ENCODE results near the gene TRANK1.
A peak's percentile ranks its signal among the peaks of the same experiment; 100 is the strongest.
"Not testable (repeated sequence)": the region's sequence is repeated elsewhere in the genome, so short reads cannot be mapped to it uniquely, and the experiment has no call there.

The TRANK1 gene

DNA sequence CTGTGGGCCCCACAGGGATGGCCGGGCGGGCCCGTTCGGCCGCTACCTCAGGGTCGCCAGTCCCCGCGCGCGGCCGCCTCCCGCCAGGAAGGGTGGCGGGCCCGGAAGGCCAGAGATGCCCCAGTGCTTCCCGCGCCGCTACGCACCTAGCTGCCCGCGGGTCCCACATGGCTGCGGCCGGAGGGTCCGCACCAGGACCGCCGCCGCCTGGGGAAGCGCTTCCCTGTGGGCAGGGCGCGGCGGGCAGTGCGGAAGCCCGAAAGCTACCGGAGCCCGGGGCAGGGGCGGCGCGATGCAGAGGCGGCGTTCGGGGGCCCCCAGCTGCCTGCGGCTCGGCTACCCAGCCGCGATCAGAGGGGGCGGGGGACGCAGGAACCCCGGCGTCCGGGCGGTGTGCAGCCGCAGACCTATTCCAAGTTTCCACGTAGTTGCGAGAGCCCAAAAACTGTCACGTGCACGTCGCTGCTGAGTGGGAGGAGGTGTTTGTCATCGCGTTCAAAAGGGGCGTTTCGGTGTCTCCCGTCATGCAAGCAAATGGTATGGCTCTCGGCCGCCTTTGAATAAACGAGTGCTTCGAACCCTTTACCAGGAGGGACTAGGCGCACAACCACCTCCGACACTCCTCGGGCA, at the start of gene TRANK1:
TSS of gene TRANK1 (minus strand) at position 414 of the 630 bp plus-strand sequence. CDS start at position 169, 245 bp downstream.
- DNase-seq: peak in 52 of 58 donors; percentile 5 to 71 (median 36)

- no peak for DNase-seq
Measured at GRCh38 chr3:36993326-36994283, 48.8 kb upstream of the TRANK1 start, which contains the start of gene MLH1. Gene MLH1 (plus strand): TSS chr3:36993518. CDS start chr3:36993548, 30 bp downstream.

- DNase-seq: no peak
Measured at GRCh38 chr3:36992806-36993325, 48.0 kb upstream of the TRANK1 start, which contains the start of gene EPM2AIP1. Gene EPM2AIP1 (minus strand): TSS chr3:36993131. CDS start chr3:36993077, 54 bp downstream.

- DNase-seq: no peak
Measured at GRCh38 chr3:36991923-36992805, 47.3 kb upstream of the TRANK1 start.

GRCh38 chr3:36991147-36991546, 46.3 kb upstream of the TRANK1 start:
- DNase-seq: no peak

GRCh38 chr3:36989568-36989967, 44.7 kb upstream of the TRANK1 start:
- no peak for DNase-seq

DNA sequence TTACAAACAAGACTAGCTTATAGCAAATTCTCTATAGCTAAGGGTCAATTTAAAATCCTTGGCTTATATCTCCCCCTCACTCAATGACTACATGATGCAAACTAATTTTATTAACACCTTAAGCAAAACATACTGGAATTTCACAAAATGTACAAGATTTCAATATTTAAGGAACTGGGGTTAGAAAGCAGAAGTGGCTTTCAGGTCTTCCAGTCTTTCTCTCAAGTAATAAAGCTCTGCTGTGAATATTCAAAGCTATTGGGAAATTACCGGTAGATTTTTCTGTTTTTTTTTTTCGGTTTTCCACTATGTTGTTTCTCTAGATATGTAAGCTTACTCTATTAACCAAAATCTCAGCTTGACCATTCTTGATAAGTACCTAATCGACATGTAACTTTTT, 44.2 kb upstream of the TRANK1 start:
- no peak for DNase-seq

DNA sequence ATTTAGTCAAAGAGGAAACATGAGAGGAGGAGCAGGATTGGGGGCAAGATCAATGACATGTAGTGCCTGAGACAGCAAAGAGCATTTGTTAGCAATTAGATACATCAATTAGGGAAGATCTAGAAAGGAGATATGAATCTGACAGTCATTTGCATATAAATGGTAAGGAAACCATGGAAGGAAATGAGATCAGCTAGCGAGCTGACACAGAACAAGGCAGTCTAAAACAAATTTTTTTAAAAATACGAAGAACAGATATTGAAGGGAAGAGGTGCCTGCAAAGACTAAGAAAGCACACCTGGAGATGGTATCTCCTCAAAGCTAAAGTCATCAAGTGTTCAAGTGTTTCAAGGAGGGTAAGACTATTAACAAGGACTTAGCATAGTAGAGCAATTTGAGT, 43.5 kb upstream of the TRANK1 start:
- no peak for DNase-seq

DNA sequence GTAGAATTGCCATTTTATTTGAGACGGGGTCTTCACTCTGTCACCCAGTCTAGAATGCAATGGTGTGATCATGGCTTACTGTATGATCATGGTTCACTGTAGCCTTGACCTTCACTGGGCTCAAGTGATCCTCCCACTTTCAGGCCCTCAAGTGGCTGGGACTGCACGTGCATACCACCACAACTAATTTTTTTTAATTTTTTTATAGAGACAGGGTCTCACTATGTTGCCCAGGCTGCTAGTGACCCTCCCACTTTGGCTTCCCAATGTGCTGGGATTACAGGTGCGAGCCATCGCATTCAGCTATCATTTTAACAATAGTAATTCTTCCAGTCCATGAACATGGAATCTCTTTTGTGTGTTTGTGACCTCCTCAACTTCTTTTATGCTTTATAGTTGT, 36.2 kb upstream of the TRANK1 start:
- no peak for DNase-seq

GRCh38 chr3:36973139-36973538, 28.3 kb upstream of the TRANK1 start:
- DNase-seq: no peak

DNA sequence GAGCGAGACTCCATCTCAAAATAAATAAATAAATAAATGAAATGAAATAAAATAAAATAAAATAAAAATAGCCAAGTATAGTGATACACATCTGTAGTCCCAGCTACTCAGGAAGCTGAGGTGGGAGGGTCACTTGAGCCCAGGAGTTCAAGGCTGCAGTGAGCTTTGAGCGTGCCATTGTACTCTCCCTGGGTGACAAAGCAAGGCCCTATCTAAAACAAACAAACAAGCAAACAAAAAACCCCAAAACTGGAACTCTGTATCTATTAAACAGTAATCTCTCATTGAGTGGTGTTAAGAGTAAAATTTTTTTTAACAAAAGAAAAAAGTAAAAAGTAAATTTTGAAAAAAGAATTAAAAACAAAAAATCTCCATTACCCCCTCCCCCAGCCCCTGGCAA, 27.3 kb upstream of the TRANK1 start:
- DNase-seq: no peak

- peak in 16 of 58 donors; percentile 1 to 18 (median 6) for DNase-seq
Measured at GRCh38 chr3:36969540-36970432, 24.9 kb upstream of the TRANK1 start.

GRCh38 chr3:36969085-36969484, 24.2 kb upstream of the TRANK1 start:
- no peak for DNase-seq

GRCh38 chr3:36965440-36965839, 20.6 kb upstream of the TRANK1 start:
- DNase-seq: no peak

- no peak for DNase-seq
Measured at GRCh38 chr3:36964817-36965216, 20.0 kb upstream of the TRANK1 start.

GRCh38 chr3:36964331-36964730, 19.5 kb upstream of the TRANK1 start:
- no peak for DNase-seq

DNA sequence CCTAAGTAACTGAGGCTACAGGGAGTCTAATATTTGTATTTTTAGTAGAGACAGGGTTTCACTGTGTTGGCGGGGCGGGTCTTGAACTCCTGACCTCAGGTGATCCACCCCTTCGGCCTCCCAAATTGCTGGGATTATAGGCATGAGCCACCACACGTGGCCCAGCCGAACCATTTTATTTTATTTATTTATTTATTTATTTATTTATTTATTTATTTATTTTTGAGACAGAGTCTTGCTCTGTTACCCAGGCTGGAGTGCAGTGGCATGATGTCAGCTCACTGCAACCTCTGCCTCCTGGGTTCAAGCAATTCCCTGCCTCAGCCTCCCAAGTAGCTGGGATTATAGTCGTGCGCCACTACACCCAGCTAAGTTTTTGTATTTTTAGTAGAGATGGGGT, 18.2 kb upstream of the TRANK1 start:
- DNase-seq: not testable (repeated sequence)

GRCh38 chr3:36960502-36960901, 15.6 kb upstream of the TRANK1 start:
- DNase-seq: no peak

DNA sequence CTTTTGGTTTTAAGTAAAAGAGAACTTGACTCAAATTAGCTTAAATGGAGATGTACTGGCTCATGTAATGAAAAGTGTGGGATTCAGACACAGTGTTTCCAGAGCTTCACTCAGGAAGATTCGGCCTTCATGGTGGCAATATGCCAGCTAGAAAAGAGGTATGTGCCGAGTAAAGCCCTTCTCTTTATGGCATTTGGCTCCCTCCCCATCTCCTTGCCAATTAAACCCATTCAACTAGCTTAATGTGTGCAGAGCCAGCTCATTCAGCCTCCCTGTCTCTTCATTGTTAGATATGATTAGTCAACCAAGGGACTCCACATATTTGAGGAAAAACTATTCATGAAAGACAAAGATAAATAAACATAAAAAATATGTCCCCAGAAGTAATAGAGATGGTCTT, 15.0 kb upstream of the TRANK1 start:
- DNase-seq: peak in 1 of 58 donors; percentile 5

Measured in anterior cingulate cortex (tissue), 58 donors.